NCI-H526 treated with DMSO at 0.1 percent for 48 hours (cell line): ENCODE data around the gene SDC4.
A peak's percentile ranks its signal among the peaks of the same experiment; 100 is the strongest.

Source experiments
- DNase-seq: peaks from one replicate; lab custom pipeline; 2025; lab: John Stamatoyannopoulos, UW

Gene SDC4

DNA sequence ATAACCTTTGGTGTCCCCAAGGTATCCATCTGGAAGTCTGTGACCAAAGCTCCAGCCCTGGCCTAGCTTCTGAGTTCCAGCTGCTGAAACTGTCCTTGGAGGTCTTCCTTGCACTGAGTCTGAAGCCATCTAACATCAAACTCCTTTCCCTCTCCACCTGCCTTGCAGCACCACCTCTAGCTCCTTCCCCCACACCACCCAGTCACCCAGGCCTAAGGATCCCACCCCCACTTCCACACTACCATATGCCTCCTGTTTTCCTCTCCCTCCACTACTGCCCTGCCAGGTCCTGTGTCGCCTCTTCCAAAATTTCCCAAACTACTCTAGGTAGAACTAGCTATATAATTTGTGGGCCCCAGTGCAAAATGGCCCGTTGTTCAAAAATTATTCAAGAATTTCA is 29.3 kb downstream of the SDC4 start:
- DNase-seq: no peak

GRCh38 chr20:45318386-45318939 is 29.8 kb downstream of the SDC4 start:
- no peak for DNase-seq

- DNase-seq: no peak
Observed at GRCh38 chr20:45317826-45318225, 30.4 kb downstream of the SDC4 start.

DNA sequence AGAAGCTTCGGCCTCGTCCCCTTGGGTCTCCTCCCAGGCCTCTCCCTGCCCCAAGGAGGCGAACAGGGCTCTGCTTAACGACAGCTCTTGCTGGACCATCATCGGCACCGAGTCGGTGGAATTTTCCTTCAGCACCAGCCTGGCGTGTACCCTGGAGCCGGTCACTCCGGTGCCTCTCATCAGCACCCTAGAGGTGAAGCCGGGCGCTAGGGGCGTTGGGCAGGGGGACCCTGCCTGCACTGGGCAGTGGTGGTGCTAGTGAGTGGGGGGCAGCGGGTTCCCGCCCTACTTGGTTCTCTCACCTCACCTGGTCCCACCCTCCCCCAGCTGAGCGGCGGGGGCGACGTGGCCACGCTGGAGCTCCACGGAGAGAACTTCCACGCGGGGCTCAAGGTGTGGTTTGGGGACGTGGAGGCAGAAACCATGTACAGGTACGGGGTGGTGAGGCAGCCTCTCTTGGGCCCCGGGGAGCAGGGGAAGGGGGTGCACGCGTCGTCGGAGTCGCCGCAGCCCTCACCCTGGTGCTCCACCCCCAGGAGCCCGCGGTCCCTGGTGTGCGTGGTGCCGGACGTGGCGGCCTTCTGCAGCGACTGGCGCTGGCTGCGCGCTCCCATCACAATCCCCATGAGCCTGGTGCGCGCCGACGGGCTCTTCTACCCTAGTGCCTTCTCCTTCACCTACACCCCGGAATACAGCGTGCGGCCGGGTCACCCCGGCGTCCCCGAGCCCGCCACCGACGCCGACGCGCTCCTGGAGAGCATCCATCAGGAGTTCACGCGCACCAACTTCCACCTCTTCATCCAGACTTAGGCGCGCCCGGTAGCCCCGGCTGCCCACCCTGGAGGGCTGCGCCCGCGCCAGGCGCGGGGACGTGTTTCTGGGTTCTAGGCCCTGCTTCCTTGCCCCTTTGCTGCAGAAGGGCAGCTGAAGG is 31.8 kb downstream of the SDC4 start:
- no peak for DNase-seq

DNA sequence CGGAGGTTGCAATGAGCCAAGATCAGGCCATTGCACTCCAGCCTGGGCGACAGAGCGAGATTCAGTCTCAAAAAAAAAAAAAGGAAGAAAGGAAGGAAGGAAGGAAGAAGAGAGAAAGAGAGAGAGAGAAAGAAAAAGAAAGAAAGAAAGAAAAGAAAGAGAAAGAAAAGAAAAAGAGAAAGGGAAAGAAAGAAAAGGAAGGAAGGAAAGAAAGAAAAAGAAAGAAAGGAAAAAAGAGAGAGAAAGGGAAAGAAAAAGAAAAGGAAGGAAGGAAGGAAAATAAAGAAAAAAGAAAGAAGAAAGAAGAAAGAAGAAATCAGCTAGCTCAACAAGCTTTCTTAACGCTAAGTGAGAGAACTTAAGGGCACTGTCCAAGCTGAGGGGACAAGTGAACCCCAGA is 32.6 kb downstream of the SDC4 start:
- no peak for DNase-seq

- DNase-seq: no peak
Observed at GRCh38 chr20:45313943-45314342, 34.3 kb downstream of the SDC4 start.

GRCh38 chr20:45313065-45313695 is 35.0 kb downstream of the SDC4 start:
- DNase-seq: no peak

GRCh38 chr20:45312241-45312640 is 36.0 kb downstream of the SDC4 start:
- no peak for DNase-seq

DNA sequence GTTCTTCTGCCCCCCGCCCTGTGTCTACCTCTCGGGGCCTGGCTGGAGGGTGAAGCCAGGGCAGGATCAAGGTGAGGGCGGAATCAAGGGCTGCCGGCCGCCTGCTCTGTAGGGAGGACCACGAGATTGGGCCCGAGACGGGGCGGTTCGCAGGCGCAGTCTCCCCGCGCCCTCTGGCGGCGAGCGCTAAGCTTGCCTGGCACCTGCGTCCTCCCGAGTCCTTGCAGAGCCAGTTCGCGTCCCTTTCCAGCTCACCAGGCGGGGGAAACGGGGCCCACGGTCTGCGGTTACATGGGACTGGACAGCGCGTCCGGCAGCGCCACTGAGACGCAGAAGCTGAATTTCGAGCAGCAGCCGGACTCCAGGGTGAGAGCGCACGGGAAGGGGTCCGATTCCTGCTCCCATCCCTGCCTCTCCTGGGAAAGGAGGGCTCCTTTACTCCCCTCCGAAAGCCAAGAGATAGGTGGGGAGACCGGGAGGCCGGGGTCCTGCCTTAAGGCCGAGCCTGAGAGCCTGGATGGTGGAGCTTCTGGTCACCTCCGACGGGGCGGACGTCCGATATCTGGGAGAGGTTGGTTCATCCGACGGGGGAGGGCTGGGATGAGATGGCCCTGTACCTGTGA is 36.5 kb downstream of the SDC4 start:
- DNase-seq: peak; percentile 29

DNA sequence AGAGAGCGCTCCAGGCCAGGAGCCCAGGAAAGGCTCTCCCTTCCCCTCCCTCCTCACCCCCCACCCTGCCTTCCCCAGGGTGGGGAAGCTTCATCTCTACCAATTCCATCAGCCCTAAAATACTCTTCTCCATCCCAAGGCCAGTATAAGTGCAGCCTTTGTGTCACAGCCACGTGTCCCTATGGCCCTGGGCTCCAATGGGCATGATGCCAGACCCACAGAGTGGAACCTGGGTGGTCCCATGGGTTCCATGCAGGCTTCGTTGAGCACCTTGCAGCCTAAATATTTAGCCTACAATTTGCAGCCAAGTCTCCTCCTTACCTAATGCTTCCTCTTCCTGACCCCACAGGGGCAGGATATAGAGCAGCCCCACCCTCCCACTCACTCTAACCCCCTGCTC is 39.1 kb downstream of the SDC4 start:
- no peak for DNase-seq

- peak; percentile 33 for DNase-seq
Observed at GRCh38 chr20:45308117-45308778, 40.0 kb downstream of the SDC4 start, which contains the start of gene MATN4. TSS of gene MATN4 (minus strand) at chr20:45308299. CDS start at chr20:45305582, 2,717 bp downstream.

GRCh38 chr20:45307076-45307640 is 41.1 kb downstream of the SDC4 start:
- DNase-seq: no peak

- no peak for DNase-seq
Observed at GRCh38 chr20:45306431-45306982, 41.7 kb downstream of the SDC4 start, which contains the start of gene RBPJL. TSS of gene RBPJL (plus strand) at chr20:45306840. CDS start at chr20:45306923, 83 bp downstream.

DNA sequence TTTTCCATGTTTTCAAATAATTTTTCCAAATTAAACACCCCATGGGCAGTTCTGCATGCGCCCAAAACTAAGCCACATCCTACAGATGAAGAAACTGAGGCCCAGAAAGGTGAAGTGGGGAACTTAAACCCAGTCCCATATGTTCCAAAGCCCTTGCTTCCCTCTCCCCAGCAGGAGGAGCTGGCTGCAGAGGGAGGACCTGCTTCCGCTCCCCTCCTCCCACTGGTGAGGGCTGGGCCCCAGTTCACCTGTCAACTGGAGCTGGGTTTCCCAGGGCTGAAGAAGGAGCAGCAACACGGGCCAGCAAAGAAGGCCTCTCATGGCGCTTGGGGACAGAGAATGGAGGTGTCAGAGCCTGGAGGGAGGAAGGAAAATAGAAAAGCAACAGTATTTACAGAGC is 43.0 kb downstream of the SDC4 start:
- no peak for DNase-seq

GRCh38 chr20:45304464-45304999 is 43.7 kb downstream of the SDC4 start:
- DNase-seq: no peak

GRCh38 chr20:45303586-45304463 is 44.4 kb downstream of the SDC4 start:
- DNase-seq: no peak

DNA sequence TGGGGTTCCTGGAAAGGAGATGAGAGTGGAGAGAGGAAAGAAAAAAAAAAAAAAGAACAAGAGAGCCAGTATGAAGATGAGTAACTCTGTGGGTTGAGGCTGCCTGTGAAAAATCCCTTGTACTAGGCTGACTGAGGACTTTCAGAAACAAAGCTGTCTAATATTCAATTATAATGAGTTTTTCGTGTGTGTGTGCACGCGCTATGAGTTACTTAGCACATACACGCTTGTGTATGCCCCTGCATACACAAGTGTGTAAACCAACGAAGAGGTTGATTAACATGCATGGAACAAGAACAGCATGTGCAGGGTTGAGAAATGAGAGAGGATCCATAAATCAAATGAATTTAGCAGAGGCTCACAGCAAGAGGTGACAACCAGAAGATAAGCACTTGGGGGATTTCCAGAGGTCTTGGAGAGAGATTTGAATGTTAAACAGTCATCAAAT is 46.4 kb downstream of the SDC4 start:
- no peak for DNase-seq

- DNase-seq: no peak
Observed at GRCh38 chr20:45300961-45301360, 47.3 kb downstream of the SDC4 start.

DNA sequence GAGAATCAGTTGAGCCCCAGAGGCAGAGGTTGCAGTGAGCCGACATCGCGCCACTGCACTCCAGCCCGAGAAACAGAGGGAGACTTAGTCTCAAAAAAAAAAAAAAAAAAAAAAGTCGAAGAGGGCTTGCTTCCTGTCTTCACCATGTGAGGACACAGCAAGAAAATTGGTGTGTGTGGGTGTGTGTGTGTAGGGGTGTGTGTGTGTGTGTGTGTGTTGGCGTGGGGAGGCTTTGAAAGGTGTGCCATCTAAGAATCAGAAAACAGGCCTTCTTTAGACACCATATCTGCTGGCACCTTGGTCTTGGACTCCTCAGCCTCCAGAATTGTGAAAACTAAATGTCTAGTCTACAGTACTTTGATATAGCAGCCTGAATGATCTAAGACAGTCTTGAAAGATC is 48.4 kb downstream of the SDC4 start:
- DNase-seq: no peak
